Ishikawa (cell line): Measurements from ENCODE around the gene MTHFD1.

Experiments used
- CEBPB ChIP-seq: IDR thresholded peaks from 2 replicates; pipeline ENCODE4 v1.6.1; 2012
- CREB1 ChIP-seq: IDR thresholded peaks from 2 replicates; pipeline ENCODE4 v1.6.1; 2012; ENCODE audit warnings: low read depth
- EGR1 ChIP-seq: IDR thresholded peaks from 2 replicates; pipeline ENCODE4 v1.6.1; 2012
- EP300 ChIP-seq: IDR thresholded peaks from 2 replicates; pipeline ENCODE4 v1.6.1; 2012; ENCODE audit warnings: borderline replicate concordance
- FOXM1 ChIP-seq: IDR thresholded peaks from 2 replicates; pipeline ENCODE4 v1.6.1; 2012; ENCODE audit warnings: low read depth, borderline replicate concordance
- MAX ChIP-seq: IDR thresholded peaks from 2 replicates; pipeline ENCODE4 v1.6.1; 2012
- NFIC ChIP-seq: IDR thresholded peaks from 2 replicates; pipeline ENCODE4 v1.6.1; 2012
- RAD21 ChIP-seq: IDR thresholded peaks from 2 replicates; pipeline ENCODE4 v1.6.1; 2012; ENCODE audit warnings: low read depth
- REST ChIP-seq: IDR thresholded peaks from 2 replicates; pipeline ENCODE4 v1.6.1; 2012; ENCODE audit warnings: low read depth, mild to moderate bottlenecking
- TAF1 ChIP-seq: IDR thresholded peaks from 2 replicates; pipeline ENCODE4 v1.6.1; 2012; ENCODE audit warnings: low read depth, mild to moderate bottlenecking
- TCF12 ChIP-seq: IDR thresholded peaks from 2 replicates; pipeline ENCODE4 v1.6.1; 2012; ENCODE audit warnings: low read depth
- TEAD4 ChIP-seq: IDR thresholded peaks from 2 replicates; pipeline ENCODE4 v1.6.1; 2012
- USF1 ChIP-seq: IDR thresholded peaks from 2 replicates; pipeline ENCODE4 v1.6.1; 2012
- ZBTB7A ChIP-seq: IDR thresholded peaks from 2 replicates; pipeline ENCODE4 v1.6.1; 2012; ENCODE audit warnings: low read depth

The MTHFD1 gene

GRCh38 chr14:64496764-64497163, 108.6 kb downstream of the MTHFD1 start:
- TF ChIP-seq MAX (no peak), TCF12 (no peak), CEBPB (no peak), ZBTB7A (no peak), RAD21 (no peak), USF1 (no peak), FOXM1 (no peak), NFIC (no peak), TAF1 (no peak), CREB1 (no peak)

- TF ChIP-seq CEBPB (peak; percentile 59), NFIC (no peak)
Measured at GRCh38 chr14:64500088-64500487, 111.9 kb downstream of the MTHFD1 start.

- TF ChIP-seq CREB1 (no peak), TCF12 (0 out of 2 replicates have a peak, but pooled peaks have one; percentile 26), MAX (no peak), TEAD4 (no peak), CEBPB (peak; percentile 96), EP300 (no peak; the same call in 1 of the 2 replicates), NFIC (no peak), EGR1 (no peak), USF1 (0 out of 2 replicates have a peak, but pooled peaks have one; percentile 7), REST (no peak), FOXM1 (no peak), TAF1 (no peak)
Measured at GRCh38 chr14:64501411-64502171, 113.4 kb downstream of the MTHFD1 start.

GRCh38 chr14:64502456-64502855, 114.3 kb downstream of the MTHFD1 start:
- TF ChIP-seq EP300 (no peak), CEBPB (no peak), REST (no peak), ZBTB7A (no peak), USF1 (no peak), TEAD4 (no peak), EGR1 (no peak)

GRCh38 chr14:64502887-64503433, 114.8 kb downstream of the MTHFD1 start:
- TF ChIP-seq REST: no peak
- TF ChIP-seq EGR1: no peak
- TF ChIP-seq RAD21: no peak
- TF ChIP-seq MAX: no peak
- no peak for TF ChIP-seq TEAD4
- TF ChIP-seq EP300: no peak
- TF ChIP-seq NFIC: no peak
- TF ChIP-seq FOXM1: no peak
- no peak for TF ChIP-seq CREB1
